Measurements from ENCODE around the gene CDC14B.
"Not testable (repeated sequence)": the region's sequence is repeated elsewhere in the genome, so short reads cannot be mapped to it uniquely, and the experiment has no call there.

CDC14B gene

DNA sequence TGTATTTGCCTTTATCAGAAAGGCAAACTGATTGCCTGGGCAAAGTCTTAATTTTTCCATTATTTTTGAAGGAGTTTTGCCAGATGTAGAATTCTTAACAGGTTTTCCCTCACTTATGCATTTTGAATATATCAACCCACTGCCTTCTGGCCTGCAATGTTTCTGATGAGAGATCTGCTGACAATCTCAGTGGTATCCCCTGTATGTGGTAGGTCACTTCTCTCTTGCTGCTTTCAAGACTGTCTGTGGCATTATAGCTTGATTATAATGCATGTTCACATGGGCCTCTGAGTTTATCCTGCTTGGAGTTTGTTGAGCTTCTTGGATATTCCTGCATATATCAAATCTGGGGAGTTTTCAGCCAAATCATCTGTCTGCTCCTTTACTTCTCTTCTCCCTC lies 87.5 kb downstream of the CDC14B start:
- no peak for DNase-seq

DNA sequence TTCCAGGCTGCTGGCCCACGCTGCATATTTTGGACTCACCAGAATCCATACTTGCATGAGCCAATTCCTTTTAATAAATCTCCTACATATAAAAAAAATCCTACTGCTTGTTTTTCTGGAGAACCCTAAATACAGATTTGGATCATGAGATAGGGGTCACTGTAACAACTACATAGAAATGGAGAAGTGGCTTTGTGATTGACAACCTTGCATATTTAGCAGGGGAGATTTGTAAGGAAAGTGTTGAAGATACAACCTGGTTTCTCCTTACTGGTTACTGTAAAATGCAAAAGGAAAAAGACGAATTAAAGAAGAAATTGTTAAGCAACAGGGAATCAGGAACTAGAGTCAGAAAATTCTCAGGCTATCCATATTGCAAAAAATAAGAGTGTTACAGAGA lies 94.9 kb downstream of the CDC14B start:
- no peak for DNase-seq

DNA sequence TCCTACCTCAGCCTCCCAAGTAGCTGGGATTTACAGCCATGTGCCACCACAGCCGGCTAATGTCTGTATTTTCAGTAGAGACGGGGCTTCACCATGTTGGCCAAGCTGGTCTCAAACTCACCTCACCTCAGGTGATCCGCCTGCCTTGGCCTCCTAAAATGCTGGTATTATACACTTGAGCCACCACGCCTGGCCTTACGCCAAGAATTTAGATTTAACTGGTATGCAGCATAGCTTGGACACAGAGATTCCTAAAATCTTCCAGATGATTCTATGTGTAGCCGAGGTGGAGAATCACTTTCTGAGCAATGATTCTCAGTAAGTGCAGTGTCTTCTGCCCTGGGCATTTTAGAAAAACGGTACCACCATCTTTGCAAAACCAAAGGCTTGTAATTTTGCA lies 95.6 kb downstream of the CDC14B start:
- no peak for DNase-seq

DNA sequence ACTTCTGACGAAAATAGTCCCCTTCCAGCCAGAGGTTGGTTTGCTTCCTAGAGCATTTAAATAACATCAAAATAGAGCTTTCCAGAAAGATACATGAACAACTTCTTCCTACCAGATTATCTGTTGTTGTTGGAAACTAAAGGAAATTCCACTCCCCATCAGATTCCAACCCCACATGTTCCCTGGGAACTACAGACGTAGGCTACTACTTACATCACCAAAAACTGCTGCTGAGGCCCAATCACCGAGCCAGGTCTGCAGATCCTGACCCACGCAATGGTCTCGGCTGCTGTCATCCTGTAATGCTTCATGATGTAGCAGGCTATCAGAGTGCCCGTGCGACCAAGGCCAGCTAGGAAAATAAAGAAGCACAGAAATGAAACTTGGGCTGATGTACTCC lies 96.3 kb downstream of the CDC14B start:
- no peak for DNase-seq

DNA sequence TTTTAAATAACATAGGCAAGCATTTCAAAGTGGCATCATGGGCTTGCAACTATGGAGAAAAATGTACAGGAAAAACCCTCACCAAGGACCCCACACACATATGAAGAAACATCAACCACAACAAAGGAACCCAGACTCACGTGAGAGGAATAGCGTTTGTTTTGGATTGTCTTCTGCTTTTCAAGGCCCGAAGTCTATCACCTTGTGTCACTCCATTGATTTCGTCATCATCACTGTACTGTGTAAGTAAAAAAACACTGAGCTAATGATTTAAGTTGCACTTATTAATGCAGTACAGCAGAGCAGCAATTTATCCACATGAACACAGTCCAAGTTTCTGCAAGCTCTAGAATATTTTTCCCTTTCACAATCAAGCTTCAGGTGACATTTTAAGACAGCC lies 97.3 kb downstream of the CDC14B start:
- no peak for DNase-seq

DNA sequence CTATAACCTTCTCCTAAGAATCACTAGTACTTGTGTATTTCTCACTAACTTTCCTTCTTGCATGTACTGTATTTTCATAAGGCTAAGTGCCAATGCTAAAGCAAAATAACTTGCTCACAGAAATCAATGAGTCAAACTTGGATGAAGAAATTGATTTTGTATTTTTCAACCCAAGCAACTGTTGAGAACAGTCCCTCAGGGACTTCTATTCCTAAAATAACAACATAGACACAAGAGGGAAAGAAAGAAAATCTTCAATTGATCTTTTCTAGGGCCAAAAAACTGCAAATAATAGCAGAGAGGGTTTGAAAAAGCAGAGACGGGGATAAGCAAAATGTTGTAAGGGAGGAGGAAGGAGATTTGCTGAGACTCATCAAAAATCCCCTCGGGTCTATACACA lies 99.9 kb downstream of the CDC14B start:
- no peak for DNase-seq

DNA sequence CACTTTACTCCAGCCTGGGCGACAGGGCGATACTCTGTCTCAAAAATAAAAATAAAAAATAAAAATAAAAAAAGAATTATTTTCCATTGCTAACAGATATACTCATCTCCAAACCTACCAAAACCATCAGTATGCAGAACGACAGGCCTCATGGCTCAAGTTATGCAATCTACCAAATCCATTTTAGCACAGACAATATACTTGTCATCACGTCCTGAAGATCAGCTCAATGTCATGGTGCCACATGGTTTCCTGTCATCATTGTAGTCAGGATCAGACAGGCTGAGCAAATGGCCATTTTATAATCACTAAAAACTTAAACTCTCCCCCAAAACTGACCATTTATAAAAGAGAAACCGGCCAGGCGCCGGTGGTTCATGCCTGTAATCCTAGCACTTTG lies 100.5 kb downstream of the CDC14B start:
- DNase-seq = no peak

DNA sequence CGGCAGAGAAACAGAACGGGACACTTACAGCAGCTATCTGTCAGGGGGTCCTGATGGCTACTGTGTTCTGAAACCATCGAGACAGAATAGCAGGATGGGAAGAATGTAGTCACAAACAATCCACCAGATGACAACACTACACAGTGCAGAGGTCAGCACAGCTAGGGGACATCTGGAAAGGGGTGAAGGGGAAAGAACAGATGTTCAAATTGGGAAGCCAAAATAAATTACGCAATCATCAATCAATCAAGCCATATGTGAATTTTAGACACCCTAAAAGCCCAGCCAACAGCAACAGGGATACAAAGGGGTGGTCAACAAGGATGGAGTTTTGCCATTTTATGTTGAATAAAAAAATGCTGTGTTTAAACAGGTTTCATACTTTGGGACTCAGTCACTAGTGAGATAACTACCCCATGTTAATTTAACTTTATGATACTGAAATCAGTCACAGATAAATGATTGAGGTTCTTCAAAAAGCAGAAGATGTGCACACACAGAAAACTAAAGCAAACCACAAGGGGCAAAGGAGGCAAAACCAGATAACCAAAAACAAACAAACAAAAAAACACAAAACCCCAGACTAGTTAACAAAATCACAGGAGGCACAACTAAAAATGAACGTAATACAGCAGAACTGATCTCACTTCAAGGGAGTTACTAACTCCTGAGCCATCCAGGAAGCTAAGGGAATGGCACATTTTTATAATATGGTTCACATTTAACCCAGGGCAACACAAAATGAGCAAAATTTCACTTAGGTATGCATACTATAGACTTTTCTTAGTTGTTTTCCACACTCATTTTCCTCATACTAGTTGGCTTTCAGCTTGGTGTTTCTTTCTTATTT lies 103.8 kb downstream of the CDC14B start:
- DNase-seq = no peak

DNA sequence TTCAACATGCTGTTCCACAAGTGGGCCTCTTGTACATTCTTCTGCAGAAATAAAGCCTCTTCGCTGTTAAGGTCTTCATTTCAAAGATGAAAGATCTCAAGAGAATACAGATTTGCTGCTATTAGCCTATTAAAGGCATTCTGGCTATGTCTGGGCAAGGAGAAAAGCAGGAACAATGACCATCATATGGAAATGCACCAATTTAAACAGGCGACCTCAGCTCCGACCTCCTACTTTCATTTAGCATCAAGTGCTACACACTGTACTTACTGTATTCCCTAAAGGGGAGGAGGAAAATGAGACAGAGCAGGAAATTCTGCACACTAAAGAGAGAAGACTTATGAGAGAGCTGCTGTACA lies 104.9 kb downstream of the CDC14B start:
- no peak for DNase-seq

DNA sequence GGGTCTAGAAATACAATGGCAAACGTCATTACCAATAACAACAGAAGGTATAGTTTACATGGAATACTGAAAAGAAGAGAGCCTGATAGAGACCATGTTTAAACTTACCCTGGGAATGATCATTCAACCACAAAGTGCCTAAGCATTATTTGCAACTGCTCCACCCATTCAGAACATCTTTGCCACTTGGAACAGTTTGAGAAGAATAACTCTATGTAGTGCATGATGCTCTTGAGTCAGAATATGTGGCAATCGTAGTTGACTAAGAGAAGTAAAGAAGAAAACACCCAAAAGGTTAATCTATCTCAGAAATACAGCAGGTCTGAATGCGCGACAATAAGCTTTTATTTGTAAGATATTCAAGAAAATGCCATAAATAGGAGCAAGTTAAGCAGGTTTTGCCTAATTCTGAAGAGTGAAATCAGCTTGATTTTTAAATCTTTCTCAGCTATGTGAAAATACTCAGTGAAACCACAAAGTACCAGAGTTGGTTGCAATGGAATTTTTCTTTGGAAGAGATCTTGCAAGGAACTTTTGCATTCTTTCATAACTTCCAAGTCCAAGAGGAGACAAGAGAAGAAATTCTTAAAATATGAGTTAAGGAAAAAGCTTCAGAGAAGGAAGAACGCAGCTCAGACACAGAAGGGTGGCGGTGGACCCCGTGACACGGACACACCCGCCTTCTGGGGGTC lies 105.4 kb downstream of the CDC14B start:
- no peak for DNase-seq

DNA sequence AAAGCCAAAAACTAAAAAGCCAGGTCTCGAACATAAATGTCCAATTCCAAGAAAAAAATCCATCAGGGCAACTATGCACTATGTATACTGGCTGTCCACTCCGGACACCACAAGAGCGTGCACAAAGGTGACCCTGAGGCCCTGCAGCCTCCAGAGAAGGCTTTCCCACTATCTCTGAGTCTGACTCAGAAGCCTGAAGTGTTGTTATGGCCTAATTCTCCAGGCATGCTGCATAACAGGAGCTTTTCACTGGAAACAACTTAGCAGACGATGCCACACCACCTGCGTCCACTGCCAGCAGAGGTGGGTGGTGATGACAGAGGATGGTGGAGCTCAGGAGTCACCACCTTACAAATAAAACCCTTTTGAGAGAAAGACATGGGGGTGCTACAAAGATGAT lies 106.0 kb downstream of the CDC14B start:
- DNase-seq = no peak

DNA sequence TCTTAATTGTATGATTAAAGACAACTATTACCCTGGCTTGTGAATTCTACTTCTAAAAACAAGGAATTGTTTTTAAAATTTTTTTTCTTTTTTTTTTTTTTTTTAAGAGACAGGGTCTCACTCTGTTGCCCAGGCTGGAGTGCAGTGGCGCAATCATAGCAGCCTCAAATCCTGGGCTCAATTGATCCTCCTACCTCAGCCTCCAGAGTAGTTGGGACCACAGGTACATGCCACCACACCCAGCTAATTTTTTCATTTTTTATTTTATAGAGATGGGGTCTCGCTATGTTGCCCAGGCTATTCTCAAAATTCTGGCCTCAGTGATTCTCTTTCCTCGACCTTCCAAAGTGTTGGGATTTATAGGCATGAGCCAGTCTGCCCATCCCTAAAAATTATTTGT lies 107.4 kb downstream of the CDC14B start:
- no peak for DNase-seq

DNA sequence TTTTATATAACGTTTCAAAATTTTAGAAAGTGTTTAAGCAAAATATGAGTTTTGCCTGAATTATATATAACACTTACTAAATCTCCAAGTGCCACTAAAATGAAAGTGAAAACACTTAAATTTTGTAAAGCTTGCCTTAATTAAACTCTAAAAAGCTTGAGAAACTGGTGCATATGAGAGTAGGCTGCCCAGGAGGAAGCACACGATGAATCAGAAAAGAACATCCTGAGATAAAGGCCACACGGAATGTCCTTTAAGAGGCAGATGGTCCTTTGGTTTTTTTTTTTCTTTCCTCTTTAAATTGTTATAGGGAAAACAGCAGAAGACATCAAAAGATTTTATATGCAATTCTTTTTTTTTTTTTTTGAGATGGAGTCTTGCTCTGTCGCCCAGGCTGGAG lies 109.4 kb downstream of the CDC14B start:
- no peak for DNase-seq

DNA sequence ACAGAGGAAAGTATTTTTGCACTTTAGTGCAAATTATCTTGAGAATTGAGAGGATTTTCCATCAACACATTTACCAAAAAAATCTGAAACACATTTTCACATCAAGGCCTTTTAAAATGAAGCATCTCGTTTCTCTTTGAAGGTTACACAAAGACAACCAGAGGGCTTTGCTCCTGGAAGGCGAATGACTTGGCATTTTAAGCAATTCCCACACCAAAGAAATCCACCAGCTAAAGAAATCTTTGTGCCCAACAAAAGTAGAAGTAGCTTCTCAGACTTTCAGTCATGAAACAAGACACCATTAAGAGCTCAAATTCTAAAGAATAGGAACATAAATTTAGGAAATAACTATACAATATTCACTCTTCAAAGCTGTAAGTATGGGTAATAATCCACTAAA lies 109.8 kb downstream of the CDC14B start:
- no peak for DNase-seq

DNA sequence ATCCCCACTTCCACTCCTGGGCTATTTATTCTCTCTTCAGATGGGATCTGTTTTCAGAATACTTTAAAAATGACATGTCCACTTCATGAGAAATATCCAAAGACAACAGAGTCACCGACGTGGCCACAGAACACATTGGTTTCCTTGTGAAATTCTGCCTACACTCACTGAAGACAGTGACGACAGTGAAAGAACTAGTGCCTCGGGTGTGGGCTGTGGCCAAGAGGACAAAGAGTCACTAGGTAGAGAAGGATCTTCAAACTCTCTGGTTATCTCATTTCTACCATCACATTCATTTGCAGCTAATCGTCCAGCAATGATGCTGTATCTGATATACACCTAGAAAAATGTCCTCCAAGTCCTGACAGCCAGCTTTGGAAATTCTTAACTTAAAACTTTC lies 110.6 kb downstream of the CDC14B start:
- no peak for DNase-seq

DNA sequence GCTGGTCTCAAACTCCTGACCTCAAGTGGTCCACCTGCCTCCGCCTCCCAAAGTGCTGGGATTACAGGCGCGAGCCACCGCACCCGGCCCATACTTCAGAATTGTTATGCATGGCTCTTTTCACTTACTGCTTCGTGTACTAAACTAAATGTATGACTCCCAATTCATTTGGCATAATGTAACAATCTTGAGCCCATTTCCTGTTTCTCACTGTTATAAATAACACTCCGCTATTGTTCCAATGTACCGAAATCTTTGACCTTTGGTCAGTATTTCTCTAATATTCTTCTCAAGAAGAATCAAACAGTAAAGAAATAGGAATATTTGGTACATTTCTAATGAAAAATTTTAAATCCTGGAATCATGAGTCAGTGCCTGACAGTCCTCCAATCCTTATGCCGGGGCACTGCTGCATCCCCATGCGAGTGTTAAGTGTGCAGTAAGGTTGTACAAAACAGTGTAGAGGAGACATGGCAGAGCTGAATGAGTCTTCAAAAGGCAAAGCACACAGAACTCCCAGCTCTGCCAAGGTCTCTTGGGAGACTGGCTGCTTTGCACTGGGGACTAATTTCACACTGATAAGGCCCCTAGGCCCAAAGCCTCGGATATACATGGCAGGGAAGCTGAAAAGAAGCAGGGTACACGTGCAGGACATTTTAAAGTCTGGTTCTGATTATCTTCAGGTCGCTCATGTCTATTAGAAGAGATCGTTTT lies 111.3 kb downstream of the CDC14B start:
- no peak for DNase-seq

DNA sequence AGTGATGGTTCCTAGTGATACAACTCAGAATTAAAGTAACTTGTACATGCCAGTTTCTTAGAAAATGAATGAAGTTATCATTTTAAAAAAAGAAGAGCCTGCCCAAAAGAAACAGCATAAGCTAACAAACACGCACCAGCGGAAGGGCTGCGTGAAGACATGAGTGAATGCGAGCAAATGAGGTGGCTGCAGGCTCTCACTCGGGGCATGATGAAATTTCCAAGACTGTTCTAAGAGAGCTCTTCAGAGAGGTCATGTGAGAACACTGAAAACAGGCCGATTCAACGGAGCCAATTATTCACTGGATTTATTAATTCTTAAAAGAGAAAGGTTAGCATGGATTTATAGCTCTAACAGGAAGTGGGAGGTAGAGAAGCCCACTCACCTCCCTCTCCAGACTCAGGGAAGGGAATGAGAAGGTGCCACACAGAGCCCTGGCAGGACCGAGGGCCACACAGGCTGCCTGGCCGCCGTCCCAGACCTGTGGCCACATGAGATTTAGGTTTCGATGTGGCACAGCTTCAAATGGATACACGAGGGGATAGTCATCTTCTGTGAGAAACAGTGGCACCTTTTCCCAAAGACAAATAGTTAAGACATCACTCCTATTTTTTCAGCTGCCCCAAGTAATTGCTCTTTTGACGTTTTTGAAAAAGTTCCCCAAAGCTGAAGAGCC lies 114.2 kb downstream of the CDC14B start:
- DNase-seq = no peak

DNA sequence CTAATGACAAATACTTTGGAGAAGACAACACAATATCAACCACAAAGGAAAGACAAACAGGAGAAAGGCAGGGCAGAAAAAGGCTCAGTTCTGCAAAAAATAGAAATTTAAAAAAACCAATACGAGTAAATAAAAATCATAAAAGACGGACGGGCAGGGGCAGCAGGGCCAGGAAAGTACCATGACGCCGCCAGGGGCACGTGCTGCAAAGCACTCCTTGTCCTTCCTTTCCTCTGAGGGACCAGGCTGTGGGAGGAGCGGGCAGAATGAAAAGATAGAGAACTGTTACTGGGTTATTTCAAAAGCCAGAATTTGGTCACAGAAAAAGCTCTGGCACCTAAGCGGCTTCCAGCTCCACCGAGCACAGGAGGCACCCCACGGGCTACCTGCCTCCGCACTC lies 115.7 kb downstream of the CDC14B start:
- DNase-seq = no peak

DNA sequence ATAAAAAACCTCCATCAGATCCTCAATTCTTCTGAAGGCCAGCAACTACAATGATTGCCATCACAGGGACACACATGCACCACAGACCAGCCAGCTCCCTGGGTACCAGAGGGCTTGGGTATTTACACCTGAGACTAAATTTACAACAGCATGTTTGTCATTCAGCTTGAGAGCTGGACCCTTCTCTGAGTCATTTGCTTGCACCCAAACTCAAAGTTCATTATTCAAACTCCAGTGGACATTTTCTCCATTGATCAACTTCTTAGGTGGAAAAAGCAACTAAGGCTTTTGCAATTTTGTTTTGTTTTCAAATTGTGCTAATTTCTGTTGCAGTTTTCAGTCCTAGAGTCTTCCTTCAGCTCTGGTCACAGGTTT lies 116.3 kb downstream of the CDC14B start:
- not testable (repeated sequence) for DNase-seq

DNA sequence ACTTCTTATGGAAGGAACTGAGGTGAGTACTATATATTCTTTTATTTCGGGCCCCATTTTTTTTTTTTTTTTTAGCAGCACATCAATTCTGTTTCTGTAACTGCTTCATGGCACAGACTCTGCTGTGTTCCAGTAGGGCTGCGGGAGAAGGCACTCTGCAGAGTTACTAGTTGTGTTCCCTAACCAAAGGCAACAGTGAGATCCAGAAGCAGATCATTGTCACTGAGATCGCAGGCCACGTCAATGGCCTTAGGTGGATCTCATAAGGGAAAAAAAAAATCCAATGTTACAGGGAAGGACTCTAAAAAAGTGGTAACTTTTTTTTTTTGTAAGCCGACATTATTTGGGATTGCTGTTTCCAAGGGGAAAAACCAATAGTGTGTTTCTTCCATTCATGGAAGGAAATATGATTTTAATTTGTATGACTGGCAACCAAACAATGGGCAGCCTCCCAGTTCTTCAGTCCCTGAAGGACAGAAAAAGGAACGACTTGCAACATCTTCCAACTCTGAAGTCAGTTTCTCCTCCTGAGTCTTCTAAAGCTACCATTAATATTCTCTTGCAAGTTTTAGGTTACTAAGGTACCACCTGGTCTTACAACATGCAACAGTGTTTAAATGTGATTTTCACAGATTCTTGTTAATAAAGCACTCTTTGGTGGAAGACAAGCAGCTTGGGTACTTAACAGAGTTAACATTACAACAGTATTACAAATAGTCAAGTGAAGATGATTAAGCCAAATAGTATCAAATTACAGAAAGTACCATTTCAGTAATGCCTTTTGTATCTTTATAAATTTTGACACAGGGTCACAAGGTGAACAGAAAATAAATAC lies 116.9 kb downstream of the CDC14B start:
- DNase-seq = no peak

DNA sequence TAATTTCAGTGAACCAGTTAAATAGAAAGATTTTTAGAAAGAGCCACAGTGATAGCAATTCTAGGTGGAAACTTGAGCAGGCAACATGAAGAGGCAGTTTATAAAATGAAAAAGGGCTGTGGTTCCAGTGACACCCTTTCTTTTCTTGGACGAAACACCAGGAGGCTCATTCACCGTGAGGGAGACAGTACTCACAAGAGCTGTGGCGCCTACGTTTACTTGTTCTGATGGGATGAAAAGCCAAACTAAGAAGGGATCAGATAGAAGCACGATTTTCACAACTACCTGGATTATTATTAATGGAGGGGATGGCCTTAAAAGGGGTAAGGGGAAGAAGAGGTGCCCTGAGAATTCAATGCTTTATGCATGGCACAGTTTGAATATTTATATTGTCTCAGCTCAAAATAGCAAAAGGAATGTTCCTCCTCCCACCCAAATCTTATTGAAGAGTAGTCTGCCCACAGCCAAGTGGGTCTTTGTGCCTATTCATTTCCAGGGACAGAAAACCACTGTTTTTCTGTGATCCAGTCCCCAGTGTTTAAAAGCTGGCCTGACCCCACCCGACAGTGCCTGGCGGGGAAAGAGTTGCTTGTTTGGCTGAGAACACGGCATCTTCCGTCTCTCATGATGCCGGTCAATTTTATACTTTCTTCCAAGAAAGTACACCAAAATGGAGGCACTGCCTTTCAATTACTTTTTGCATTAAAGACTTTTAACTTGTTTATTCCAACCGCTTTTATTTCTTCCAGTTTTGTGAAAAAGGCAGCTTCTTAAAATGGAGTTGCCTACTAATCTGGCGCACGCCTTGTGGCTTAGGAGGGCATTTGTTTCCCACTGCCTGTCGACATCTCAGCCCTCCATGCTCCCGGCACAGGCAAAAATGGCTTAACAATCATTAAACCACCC lies 117.8 kb downstream of the CDC14B start:
- DNase-seq = no peak

Data from NCI-H1930 (cell line).